Measurements from ENCODE around the gene SNN. TPM values are rescaled to one million over a fixed set of nuclear protein-coding genes. Genes with fewer than 3 reads are reported as not detected.

The SNN gene
- total RNA-seq, 1 experiment from 2014 or later, result 65.2 TPM

DNA sequence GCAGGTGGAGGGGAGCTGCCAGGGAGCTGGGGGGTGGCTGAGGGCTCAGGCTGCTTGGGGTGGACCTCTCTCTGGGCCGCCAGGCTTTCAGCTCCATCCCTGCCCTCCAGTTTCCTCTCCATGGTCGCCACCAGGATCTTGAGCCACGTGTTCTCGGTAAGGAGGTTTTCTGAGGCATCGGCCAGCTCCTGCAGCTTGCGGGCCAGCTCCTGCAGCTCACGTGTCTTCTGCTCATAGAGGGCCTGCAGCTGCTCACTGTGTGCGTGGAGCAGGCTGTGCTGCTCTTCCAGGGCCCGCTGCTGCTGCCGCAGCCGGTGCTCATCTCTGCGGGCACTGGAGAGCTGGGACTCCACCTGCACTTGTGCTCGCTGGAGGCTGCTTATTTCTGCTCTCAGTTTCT, 11.0 kb downstream of the SNN start:
- H3K27me3 Mint-ChIP-seq (ENCODE audit: low read depth), result no peaks in the 10 kb centered on the region
- no peak for TF ChIP-seq ZNF396 (CRISPR knock-in tag; IDR thresholded peaks at IDR 0.05; ENCODE audit: borderline replicate concordance)
- TF ChIP-seq, protein P1, sequence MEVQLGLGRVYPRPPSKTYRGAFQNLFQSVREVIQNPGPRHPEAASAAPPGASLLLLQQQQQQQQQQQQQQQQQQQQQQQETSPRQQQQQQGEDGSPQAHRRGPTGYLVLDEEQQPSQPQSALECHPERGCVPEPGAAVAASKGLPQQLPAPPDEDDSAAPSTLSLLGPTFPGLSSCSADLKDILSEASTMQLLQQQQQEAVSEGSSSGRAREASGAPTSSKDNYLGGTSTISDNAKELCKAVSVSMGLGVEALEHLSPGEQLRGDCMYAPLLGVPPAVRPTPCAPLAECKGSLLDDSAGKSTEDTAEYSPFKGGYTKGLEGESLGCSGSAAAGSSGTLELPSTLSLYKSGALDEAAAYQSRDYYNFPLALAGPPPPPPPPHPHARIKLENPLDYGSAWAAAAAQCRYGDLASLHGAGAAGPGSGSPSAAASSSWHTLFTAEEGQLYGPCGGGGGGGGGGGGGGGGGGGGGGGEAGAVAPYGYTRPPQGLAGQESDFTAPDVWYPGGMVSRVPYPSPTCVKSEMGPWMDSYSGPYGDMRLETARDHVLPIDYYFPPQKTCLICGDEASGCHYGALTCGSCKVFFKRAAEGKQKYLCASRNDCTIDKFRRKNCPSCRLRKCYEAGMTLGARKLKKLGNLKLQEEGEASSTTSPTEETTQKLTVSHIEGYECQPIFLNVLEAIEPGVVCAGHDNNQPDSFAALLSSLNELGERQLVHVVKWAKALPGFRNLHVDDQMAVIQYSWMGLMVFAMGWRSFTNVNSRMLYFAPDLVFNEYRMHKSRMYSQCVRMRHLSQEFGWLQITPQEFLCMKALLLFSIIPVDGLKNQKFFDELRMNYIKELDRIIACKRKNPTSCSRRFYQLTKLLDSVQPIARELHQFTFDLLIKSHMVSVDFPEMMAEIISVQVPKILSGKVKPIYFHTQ (CRISPR knock-in tag; IDR thresholded peaks at IDR 0.05), result no peak
- TF ChIP-seq, protein P2, sequence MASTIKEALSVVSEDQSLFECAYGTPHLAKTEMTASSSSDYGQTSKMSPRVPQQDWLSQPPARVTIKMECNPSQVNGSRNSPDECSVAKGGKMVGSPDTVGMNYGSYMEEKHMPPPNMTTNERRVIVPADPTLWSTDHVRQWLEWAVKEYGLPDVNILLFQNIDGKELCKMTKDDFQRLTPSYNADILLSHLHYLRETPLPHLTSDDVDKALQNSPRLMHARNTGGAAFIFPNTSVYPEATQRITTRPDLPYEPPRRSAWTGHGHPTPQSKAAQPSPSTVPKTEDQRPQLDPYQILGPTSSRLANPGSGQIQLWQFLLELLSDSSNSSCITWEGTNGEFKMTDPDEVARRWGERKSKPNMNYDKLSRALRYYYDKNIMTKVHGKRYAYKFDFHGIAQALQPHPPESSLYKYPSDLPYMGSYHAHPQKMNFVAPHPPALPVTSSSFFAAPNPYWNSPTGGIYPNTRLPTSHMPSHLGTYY (CRISPR knock-in tag; IDR thresholded peaks at IDR 0.05), result no peak
- no peak for TF ChIP-seq CREB1 (CRISPR knock-in tag; IDR thresholded peaks at IDR 0.05)
- TF ChIP-seq TCF7 (CRISPR knock-in tag; IDR thresholded peaks at IDR 0.05; ENCODE audit: low read depth), result no peak
- TF ChIP-seq, protein P3, sequence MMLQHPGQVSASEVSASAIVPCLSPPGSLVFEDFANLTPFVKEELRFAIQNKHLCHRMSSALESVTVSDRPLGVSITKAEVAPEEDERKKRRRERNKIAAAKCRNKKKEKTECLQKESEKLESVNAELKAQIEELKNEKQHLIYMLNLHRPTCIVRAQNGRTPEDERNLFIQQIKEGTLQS (CRISPR knock-in tag; conservative IDR thresholded peaks at IDR 0.05), result no peak
- DNase-seq (ENCODE audit: low spot score), result no peak
- no peaks in the 10 kb centered on the region for H3K9me3 Mint-ChIP-seq
- peaks cover 40% of the 10 kb centered on the region for H3K36me3 Mint-ChIP-seq
- no peak overlapping the region for H3K4me3 Mint-ChIP-seq
- peak overlapping the region; percentile 61; the same call in 1 of the 2 replicates for H3K27ac Mint-ChIP-seq
- H3K4me1 Mint-ChIP-seq, result peaks cover 38% of the 10 kb centered on the region
- CTCF ChIA-PET, result interaction anchor here (1.0 to 2.6 kb wide), 3 partner anchors 19 to 283 kb away, joined by 3 to 13 read pairs (median 5); no protein-coding TSS in a partner anchor
- POLR2A ChIA-PET, result interaction anchor here (1.6 kb wide), 1 partner anchor 19 kb away, joined by 3 read pairs; no protein-coding TSS in a partner anchor
- ATAC-seq, result no peak

DNA sequence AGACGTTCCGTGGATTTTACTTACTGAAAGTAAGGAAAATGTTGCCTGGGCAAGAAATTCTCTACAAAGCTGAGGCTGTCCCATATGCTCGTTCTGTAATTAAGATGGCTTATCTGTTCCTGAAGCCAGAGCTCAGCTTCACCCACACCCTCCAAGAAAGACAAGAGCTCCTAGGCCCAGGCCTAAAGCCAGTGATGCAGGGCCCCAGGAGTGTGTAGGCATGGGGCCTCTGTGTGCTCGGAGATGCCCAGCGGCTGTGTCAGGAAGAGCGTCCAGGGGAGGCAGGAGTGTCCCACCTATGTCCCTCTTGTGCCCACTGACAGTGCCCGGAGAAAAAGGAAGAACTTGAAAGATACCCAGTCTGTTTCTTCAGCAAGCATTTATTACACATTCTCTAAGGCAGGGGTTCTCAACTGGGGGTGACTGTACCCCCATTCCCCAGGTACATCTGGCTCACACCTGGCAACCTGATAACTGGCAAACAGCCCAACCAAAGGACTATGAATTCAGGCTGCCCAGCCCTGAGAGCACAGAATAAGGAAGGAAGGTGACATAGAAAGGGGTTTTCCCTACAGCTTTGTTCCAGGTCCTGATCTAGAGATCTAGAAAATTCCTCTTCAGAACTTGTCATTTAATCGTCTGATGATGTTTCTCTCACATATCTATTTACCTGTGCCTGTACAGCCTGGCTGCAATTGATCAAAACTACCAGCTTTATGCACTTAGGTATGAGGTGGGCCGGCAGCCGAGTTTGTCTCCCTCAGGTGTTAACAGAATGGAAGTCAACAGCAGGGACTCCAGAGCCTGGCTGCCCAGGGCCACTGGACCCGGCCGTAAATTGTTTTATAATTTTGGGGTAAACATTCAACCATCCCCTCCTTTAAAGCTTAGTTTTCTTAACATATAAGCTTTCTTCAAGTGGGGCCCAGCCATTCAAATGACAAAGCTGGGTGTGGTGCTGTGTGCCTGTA, 12.0 kb downstream of the SNN start:
- Mint-ChIP-seq H3K27ac (peak overlapping the region; percentile 61), H3K4me1 (peaks cover 34% of the 10 kb centered on the region), H3K9me3 (no peaks in the 10 kb centered on the region), H3K36me3 (peaks cover 42% of the 10 kb centered on the region), H3K4me3 (no peak overlapping the region), H3K27me3 (ENCODE audit: low read depth) (no peaks in the 10 kb centered on the region)
- POLR2A ChIA-PET, result interaction anchor here (1.6 kb wide), 1 partner anchor 18 kb away, joined by 3 read pairs; no protein-coding TSS in a partner anchor
- DNase-seq (ENCODE audit: low spot score) (no peak), ATAC-seq (no peak)
- CTCF ChIA-PET, result interaction anchor here (1.0 to 2.6 kb wide), 4 partner anchors 18 to 284 kb away, joined by 3 to 13 read pairs (median 4); no protein-coding TSS in a partner anchor
- TF ChIP-seq NFATC4 (CRISPR knock-in tag; IDR thresholded peaks at IDR 0.05), result no peak
- TF ChIP-seq ESRRA (CRISPR knock-in tag; IDR thresholded peaks at IDR 0.05; ENCODE audit: borderline replicate concordance), result no peak

DNA sequence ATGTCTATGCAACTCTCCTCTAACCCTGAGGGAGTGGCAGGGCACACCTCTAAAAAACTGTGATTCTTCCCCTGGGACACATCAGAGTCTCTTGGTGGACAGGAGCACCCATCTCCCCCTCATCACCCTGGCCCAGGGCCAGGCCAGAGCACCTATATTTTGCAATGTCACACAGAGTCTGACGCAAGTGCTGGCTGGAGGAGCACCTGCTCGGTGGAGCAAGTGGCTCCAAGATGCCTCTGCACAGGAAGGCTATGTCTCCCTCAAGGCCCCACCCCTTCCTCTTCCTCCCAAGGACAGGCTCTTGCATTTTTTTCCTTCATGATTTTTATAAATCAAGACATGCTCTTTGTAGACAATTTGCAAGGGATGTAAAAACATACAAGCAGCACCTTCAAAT, 13.3 kb downstream of the SNN start:
- H3K4me1 Mint-ChIP-seq, result peaks cover 28% of the 10 kb centered on the region
- no peak for DNase-seq (ENCODE audit: low spot score)
- POLR2A ChIA-PET, result interaction anchor here (0.6 kb wide), 1 partner anchor 1257 kb away, joined by 3 read pairs; no protein-coding TSS in a partner anchor
- H3K27me3 Mint-ChIP-seq (ENCODE audit: low read depth), result no peaks in the 10 kb centered on the region
- CTCF ChIA-PET, result interaction anchor here (2.6 kb wide), 1 partner anchor 286 kb away, joined by 13 read pairs; no protein-coding TSS in a partner anchor
- ATAC-seq, result no peak
- peaks cover 38% of the 10 kb centered on the region for H3K36me3 Mint-ChIP-seq
- no peaks in the 10 kb centered on the region for H3K9me3 Mint-ChIP-seq
- H3K4me3 Mint-ChIP-seq, result no peak overlapping the region
- no peak overlapping the region for H3K27ac Mint-ChIP-seq
- no peak for TF ChIP-seq GTF2I (CRISPR knock-in tag; conservative IDR thresholded peaks at IDR 0.05)
- TF ChIP-seq, protein P4, sequence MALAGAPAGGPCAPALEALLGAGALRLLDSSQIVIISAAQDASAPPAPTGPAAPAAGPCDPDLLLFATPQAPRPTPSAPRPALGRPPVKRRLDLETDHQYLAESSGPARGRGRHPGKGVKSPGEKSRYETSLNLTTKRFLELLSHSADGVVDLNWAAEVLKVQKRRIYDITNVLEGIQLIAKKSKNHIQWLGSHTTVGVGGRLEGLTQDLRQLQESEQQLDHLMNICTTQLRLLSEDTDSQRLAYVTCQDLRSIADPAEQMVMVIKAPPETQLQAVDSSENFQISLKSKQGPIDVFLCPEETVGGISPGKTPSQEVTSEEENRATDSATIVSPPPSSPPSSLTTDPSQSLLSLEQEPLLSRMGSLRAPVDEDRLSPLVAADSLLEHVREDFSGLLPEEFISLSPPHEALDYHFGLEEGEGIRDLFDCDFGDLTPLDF (CRISPR knock-in tag; IDR thresholded peaks at IDR 0.05), result no peak
- TF ChIP-seq, protein P5, sequence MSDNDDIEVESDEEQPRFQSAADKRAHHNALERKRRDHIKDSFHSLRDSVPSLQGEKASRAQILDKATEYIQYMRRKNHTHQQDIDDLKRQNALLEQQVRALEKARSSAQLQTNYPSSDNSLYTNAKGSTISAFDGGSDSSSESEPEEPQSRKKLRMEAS (CRISPR knock-in tag; IDR thresholded peaks at IDR 0.05), result no peak
- TF ChIP-seq CREM (CRISPR knock-in tag; IDR thresholded peaks at IDR 0.05), result no peak
- TF ChIP-seq EMX1 (CRISPR knock-in tag; IDR thresholded peaks at IDR 0.05), result no peak
- TF ChIP-seq OVOL2 (CRISPR knock-in tag; IDR thresholded peaks at IDR 0.05; ENCODE audit: borderline replicate concordance), result no peak
- TF ChIP-seq, protein P6, sequence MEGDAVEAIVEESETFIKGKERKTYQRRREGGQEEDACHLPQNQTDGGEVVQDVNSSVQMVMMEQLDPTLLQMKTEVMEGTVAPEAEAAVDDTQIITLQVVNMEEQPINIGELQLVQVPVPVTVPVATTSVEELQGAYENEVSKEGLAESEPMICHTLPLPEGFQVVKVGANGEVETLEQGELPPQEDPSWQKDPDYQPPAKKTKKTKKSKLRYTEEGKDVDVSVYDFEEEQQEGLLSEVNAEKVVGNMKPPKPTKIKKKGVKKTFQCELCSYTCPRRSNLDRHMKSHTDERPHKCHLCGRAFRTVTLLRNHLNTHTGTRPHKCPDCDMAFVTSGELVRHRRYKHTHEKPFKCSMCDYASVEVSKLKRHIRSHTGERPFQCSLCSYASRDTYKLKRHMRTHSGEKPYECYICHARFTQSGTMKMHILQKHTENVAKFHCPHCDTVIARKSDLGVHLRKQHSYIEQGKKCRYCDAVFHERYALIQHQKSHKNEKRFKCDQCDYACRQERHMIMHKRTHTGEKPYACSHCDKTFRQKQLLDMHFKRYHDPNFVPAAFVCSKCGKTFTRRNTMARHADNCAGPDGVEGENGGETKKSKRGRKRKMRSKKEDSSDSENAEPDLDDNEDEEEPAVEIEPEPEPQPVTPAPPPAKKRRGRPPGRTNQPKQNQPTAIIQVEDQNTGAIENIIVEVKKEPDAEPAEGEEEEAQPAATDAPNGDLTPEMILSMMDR (IDR thresholded peaks at IDR 0.05), result no peak
- no peak for TF ChIP-seq PRRX2 (CRISPR knock-in tag; IDR thresholded peaks at IDR 0.05)
- TF ChIP-seq ZNF263 (CRISPR knock-in tag; IDR thresholded peaks at IDR 0.05; ENCODE audit: low read depth), result no peak
- no peak for TF ChIP-seq SOX15 (CRISPR knock-in tag; IDR thresholded peaks at IDR 0.05)
- no peak for TF ChIP-seq NR2C2 (CRISPR knock-in tag; IDR thresholded peaks at IDR 0.05)
- no peak for TF ChIP-seq ZNF138 (CRISPR knock-in tag; conservative IDR thresholded peaks at IDR 0.05)
- TF ChIP-seq, protein P3 (CRISPR knock-in tag; conservative IDR thresholded peaks at IDR 0.05), result no peak
- TF ChIP-seq SMAD3 (CRISPR knock-in tag; IDR thresholded peaks at IDR 0.05; ENCODE audit: borderline replicate concordance), result no peak
- TF ChIP-seq, protein P2 (CRISPR knock-in tag; IDR thresholded peaks at IDR 0.05), result no peak
